Activated T-cell treated with anti-CD3 and anti-CD28 coated beads, Interleukin-2, amount 50 U/mL, for 72 hours (primary cell): ENCODE results near the gene ARHGAP27. TPM values are rescaled to one million over a fixed set of nuclear protein-coding genes. Genes with fewer than 3 reads are reported as not detected.

Experiments
- ATAC-seq, 2 donors: fragments of 150-1000 bp; cut with Tn5 transposase; replicated peaks in 1 of 2; 2 replicates each; pipeline ENCODE4 v1.10.0; 2021; ENCODE audit warnings: moderate library complexity in 2 of 2, mild to moderate bottlenecking in 1 of 2
- DNase-seq, 2 donors: peaks; one replicate each; pipeline ENCODE4 v3.0.0; 2021 to 2022; ENCODE audit warnings: mixed read lengths in 1 of 2
- H3K27ac Mint-ChIP-seq: one replicate; pipeline ENCODE4 v1.8.0; 2022; ENCODE audit warnings: mild to moderate bottlenecking, moderate library complexity, mixed read lengths
- H3K27me3 Mint-ChIP-seq: one replicate; pipeline ENCODE4 v1.8.0; 2022; ENCODE audit warnings: low read depth, mixed read lengths
- H3K36me3 Mint-ChIP-seq, 2 donors: one replicate each; pipeline ENCODE4 v1.8.0; 2022; ENCODE audit warnings: mixed read lengths in 2 of 2, mild to moderate bottlenecking in 1 of 2; ENCODE audit not compliant: insufficient read depth in 2 of 2
- H3K4me1 Mint-ChIP-seq: one replicate; pipeline ENCODE4 v1.8.0; 2022; ENCODE audit warnings: low read depth, mixed read lengths
- H3K4me3 Mint-ChIP-seq, 2 donors: one replicate each; pipeline ENCODE4 v1.8.0; 2022; ENCODE audit warnings: mild to moderate bottlenecking in 2 of 2, mixed read lengths in 2 of 2, moderate library complexity in 2 of 2
- H3K9me3 Mint-ChIP-seq, 2 donors: one replicate each; pipeline ENCODE4 v1.8.0; 2022; ENCODE audit warnings: mixed read lengths in 2 of 2
- total RNA-seq, 2 donors: library from RNA; stranded (reverse); gene quantifications; one replicate each; pipeline ENCODE4 v1.2.3, GENCODE V29; 2022

Gene ARHGAP27
- total RNA-seq, 2 donors from 2014 or later = 41.4 to 42.6 TPM

DNA sequence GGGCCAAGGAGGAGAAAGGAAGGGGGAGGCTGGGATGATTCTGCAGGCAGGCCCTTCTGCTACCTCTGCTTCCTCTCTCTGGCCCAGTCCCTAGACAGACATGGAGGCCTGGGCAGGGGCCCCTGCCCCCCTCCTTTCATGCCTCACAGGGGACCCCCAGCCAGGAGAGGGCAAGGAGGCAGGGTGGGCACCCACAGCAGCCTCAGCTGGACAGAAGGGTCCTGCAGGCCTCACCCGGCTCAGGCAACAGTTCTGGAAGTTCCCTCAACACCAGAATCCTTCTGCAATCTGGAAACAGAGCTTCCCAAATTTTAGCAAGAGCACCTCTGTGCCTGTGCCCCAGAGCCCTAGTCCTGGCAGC is 8.7 kb downstream of the ARHGAP27 start:
- Mint-ChIP-seq H3K36me3 (no peaks in the 10 kb centered on the region), H3K9me3 (no peaks in the 10 kb centered on the region), H3K4me3 (no peak overlapping the region), H3K27ac (no peak overlapping the region), H3K27me3 (no peaks in the 10 kb centered on the region), H3K4me1 (peaks cover 11% of the 10 kb centered on the region)
- DNase-seq (no peak), ATAC-seq (no peak)

DNA sequence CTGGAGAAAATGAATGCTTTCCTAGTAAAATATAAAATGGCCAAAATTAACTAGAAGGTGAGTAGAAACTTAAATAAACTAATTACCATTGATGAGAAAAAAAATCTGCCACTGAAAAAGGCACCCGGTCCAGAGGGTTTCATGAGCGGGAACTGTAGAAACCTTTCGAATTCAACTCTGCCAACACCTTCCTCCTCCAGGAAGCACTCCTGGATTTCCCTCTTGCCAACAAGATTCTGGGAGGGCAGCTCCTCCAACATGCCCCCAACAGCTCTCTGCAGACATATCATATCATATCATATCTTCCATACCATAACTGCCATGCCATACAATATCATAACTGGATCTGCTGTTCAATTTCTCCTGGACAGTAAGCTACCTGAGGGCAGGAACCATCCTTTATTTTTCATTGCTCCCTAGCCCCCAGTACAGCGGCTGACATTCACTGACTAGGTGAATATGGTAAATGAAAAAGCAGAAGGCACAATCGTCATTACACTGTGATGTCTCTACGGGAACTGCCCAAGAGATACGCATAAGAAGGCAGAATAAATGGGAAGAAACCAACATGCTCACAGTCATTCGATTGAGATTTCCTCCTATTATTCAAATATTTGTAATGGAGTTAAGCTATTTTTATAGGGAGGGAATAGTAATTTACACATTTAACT is 9.2 kb downstream of the ARHGAP27 start:
- Mint-ChIP-seq H3K27ac (no peak overlapping the region), H3K9me3 (no peaks in the 10 kb centered on the region), H3K4me3 (no peak overlapping the region), H3K36me3 (no peaks in the 10 kb centered on the region), H3K4me1 (peaks cover 6% of the 10 kb centered on the region), H3K27me3 (no peaks in the 10 kb centered on the region)
- ATAC-seq (no peak), DNase-seq (no peak)

DNA sequence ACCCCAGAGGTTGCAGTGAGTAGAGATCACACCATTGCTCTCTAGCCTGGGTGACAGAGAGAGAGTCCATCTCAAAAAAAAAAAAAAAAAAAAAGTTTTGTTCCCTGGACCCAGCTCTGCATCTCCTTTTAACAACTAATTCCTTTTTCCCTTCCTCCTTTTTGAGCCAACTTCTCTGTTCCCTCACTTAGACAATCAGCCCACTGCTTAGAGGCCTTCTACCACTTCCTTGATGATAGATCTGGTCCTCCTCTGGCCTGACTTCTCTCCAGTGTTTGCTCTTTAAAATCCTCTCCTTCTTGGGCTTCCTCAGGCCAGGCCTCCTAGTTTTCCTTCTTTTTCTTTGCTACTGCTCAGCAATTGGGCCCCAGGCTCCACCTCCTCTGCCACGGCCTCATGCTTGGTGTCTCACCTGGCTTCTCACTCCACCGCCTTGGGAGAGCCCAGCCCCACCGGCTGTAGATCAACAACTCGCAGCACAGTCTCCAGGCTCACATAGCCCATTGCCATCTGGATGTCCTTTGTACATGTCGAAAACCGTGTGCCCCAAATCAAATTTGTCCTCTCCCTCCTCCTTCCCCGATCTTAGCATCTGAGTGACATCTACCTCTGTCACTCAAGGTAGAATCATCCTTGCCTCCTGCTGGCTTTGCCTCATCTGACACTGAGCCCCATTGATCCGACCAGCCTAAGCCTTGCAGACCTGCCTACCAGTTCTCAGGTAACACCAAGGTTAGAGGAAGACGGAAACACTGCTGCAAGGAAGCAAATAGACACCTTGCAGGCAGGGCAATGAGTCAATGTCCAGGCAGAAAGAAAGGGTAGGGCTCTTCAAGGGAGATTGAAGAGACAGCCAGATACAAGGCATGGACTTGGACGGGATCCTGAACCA is 17.4 kb downstream of the ARHGAP27 start:
- Mint-ChIP-seq H3K27me3 (no peaks in the 10 kb centered on the region), H3K36me3 (no peaks in the 10 kb centered on the region), H3K4me1 (peaks cover 16% of the 10 kb centered on the region), H3K9me3 (no peaks in the 10 kb centered on the region), H3K27ac (peak overlapping the region; percentile 30), H3K4me3 (no peak overlapping the region)
- ATAC-seq (no peak), DNase-seq (no peak)

DNA sequence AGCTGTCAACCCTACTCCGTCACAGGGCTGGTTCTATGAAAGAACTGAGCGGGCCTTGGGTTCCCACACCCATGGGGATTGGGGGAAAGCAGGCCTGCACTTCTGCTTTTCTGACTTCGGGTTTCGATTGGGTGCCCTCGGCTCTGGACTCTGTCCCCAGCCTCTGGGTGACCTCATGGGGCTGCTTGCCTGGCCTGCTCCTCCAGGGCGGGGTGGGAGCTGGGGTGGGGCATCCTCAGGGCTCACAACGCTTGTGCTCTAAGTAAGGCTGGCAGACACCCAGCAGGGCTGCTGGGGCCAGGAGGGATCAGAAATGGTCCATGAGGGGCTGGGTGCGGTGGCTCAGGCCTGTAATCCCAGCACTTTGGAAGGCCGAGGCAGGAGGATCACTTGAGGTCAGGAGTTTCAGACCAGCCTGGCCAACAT is 19.2 kb downstream of the ARHGAP27 start:
- no peaks in the 10 kb centered on the region for H3K9me3 Mint-ChIP-seq
- H3K4me3 Mint-ChIP-seq = no peak overlapping the region
- no peaks in the 10 kb centered on the region for H3K27me3 Mint-ChIP-seq
- H3K4me1 Mint-ChIP-seq = peaks cover 27% of the 10 kb centered on the region
- H3K27ac Mint-ChIP-seq = no peak overlapping the region
- DNase-seq (no peak), ATAC-seq (no peak)
- H3K36me3 Mint-ChIP-seq = peaks cover 0 to 1% of the 10 kb centered on the region in 2 donors

DNA sequence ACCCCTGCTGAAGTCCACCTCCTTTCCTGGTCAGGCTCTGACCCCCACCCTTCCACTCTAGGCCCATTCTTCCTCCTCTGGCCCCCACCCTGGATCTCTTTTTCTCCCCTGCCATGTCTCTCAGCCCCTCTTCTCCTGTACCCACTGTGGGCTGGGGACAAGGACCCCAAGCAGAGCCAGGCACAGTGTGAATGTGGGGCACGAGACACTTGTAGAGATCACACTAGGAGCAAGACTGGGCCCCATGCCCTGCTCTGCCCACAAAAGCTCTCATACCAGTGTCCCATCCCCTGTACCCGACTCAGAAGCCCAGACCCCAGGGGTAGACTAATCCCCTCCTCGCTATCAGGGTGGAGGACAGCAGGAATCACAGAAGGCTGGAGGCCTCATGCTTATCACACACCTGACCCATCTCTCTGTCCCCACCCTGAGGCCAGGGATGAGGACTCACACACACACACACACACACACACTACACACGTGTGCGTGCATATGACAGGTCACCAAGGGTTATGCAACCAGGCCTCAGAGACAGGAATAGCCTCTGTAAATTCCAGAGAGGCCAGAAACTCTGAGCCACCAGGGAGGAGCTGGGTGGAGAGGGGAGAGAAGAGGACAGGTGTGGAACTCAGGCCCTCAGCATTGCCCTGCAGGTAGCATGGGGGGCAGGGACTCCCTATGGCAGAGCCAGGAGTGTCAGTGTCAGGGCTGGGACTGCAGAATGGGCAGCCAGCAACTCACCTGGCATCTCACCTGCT is 21.1 kb downstream of the ARHGAP27 start:
- Mint-ChIP-seq H3K36me3 (peaks cover 0 to 4% of the 10 kb centered on the region in 2 donors), H3K27ac (peak overlapping the region; percentile 97), H3K4me1 (peaks cover 44% of the 10 kb centered on the region), H3K4me3 (peak overlapping the region; percentile 96 to 98), H3K9me3 (no peaks in the 10 kb centered on the region), H3K27me3 (no peaks in the 10 kb centered on the region)
- DNase-seq (no peak), ATAC-seq (no peak)

DNA sequence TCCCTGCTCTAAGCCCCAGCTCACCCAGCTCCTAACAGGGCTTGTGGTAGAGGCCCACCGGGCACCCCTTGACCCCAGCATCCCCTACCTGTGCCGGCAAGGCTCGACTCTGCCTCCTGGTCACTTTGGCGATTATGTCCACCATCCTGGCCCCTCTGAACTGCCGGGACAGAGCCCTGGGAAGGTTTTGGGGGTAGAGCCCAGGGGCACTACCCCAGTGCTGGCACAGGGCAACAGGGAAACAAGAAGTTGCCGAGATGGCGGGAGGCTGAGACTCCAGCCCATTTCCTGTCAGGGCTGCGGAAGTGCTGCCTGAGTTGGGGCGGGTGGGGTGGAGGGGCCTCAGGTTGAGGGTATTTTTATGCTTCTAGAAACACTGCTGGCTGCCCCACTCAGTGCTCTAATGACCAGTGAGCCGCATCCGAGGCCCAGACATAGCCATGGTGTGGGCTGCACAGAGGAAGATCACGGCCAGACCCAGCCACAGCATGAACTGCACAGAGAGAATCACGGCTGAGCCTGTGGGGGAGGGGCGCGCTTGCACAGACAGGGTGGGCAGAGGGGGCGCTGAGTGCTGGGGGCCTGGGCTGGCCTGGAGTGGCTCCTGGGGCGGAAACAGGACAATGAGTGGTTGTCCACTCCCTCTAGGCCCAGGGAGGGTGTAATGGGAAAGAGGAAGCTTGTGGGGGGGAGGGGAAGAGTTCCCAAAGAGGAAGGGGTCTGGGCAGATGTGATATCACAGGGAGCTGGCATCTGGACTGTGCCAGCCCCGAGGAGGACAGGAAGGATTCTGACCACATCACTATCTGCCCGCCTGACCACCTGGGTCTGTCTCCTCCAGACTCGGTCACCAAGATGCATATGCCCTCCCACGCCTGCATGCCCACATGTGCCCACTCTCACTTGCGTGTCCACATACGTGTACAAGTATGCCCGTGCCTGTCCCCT is 22.3 kb downstream of the ARHGAP27 start:
- peaks cover 0 to 4% of the 10 kb centered on the region in 2 donors for H3K36me3 Mint-ChIP-seq
- peak overlapping the region; percentile 96 to 98 for H3K4me3 Mint-ChIP-seq
- DNase-seq = peak; percentile 67
- H3K4me1 Mint-ChIP-seq = peaks cover 45% of the 10 kb centered on the region
- H3K27ac Mint-ChIP-seq = peak overlapping the region; percentile 97
- ATAC-seq = peak; percentile 83 to 87
- H3K27me3 Mint-ChIP-seq = no peaks in the 10 kb centered on the region
- no peaks in the 10 kb centered on the region for H3K9me3 Mint-ChIP-seq

DNA sequence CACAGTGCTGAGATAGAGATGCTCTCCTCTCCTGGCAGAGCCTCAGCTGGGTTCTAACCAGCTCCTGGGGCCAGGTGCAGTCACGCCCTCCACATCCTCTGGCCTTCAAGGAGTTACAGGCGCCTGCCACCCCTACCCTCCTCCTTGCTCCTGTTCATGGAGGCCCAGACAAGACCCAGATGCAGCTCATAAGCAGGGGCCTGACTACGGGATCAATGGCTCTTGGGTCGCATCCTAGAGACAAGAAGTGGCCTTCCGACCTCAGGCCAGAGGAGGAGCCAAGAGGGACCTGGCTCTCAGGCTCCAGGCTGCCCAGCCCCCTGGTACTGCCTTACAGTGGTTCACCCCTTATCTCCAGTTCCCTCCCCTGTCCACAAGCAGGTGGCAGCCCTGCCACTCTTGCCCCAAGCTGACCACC is 23.0 kb downstream of the ARHGAP27 start:
- H3K27ac Mint-ChIP-seq = peak overlapping the region; percentile 97
- DNase-seq = peak; percentile 22

DNA sequence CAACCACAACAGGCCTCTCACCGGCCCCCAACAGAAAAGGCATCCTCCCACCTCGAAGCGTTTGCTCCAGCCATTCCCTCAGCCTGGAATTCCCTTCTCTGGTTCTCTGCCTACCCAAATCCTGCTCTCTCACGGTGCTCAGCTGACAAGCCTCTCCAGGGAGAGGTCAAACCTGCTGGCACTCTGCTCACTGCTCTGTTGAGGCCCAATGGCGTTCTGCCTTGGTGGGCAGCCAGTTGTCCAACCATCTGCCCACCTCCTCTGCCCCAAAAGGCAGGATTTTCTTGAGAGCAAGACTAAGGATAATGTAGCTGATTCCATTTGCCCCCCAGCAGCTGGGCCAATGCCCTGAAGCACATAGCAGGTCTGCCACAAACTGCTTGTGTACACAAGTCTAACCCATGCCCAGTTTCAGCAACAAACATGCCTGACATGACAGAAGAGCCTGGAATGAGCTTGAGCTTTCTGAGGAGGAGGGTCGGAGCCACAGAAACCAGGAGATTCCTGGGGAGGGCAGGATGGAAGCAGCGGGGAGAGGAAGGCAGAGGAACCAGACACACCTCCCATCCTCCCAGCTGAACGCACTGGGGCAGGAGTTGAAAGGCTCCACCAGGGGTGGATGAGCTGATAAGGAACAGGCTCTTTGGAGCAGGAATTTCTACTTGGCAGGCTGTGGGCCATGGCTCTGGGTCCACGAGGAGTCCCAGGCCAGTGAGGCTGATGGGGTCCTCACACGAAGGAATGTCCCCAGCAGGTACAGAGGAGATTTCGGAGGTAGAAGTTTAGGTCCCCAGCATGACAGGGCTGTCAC is 23.9 kb downstream of the ARHGAP27 start:
- Mint-ChIP-seq H3K27me3 (no peaks in the 10 kb centered on the region), H3K4me3 (peak overlapping the region; percentile 96 to 98), H3K9me3 (no peaks in the 10 kb centered on the region), H3K4me1 (peaks cover 45% of the 10 kb centered on the region), H3K36me3 (peaks cover 0 to 4% of the 10 kb centered on the region in 2 donors), H3K27ac (peak overlapping the region; percentile 87)
- ATAC-seq = no peak
- no peak for DNase-seq

More for the DNA sequence above, 23.0 kb downstream of the ARHGAP27 start:
- no peaks in the 10 kb centered on the region for H3K9me3 Mint-ChIP-seq
- H3K36me3 Mint-ChIP-seq = peaks cover 0 to 4% of the 10 kb centered on the region in 2 donors
- no peaks in the 10 kb centered on the region for H3K27me3 Mint-ChIP-seq
- H3K4me3 Mint-ChIP-seq = peak overlapping the region; percentile 96 to 98
- ATAC-seq = peak; percentile 42 to 44
- peaks cover 45% of the 10 kb centered on the region for H3K4me1 Mint-ChIP-seq

DNA sequence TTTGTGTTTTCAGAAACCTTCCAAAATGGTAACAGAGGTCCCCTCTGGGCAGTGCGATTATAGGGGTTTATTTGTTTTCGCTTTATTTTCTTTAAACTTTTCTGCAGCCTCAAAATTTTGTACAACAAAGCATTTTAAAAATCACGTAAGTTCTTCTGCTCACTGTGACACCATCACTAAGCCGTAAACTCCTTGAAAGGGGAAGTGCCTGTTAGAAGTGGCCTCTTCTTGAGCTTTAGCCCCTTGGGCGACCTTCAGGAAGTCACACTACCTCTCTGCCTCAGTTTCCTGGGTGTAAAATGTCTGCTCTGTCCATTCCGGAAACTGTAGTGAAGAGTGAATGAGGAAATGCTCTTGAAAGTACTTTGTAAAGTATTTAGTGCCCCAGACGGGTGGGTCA is 26.6 kb downstream of the ARHGAP27 start:
- ATAC-seq (no peak), DNase-seq (no peak)
- no peak overlapping the region for H3K27ac Mint-ChIP-seq
- peaks cover 1 to 9% of the 10 kb centered on the region in 2 donors for H3K36me3 Mint-ChIP-seq
- H3K4me3 Mint-ChIP-seq = no peak overlapping the region
- no peaks in the 10 kb centered on the region for H3K27me3 Mint-ChIP-seq
- H3K9me3 Mint-ChIP-seq = no peaks in the 10 kb centered on the region
- H3K4me1 Mint-ChIP-seq = peaks cover 37% of the 10 kb centered on the region

DNA sequence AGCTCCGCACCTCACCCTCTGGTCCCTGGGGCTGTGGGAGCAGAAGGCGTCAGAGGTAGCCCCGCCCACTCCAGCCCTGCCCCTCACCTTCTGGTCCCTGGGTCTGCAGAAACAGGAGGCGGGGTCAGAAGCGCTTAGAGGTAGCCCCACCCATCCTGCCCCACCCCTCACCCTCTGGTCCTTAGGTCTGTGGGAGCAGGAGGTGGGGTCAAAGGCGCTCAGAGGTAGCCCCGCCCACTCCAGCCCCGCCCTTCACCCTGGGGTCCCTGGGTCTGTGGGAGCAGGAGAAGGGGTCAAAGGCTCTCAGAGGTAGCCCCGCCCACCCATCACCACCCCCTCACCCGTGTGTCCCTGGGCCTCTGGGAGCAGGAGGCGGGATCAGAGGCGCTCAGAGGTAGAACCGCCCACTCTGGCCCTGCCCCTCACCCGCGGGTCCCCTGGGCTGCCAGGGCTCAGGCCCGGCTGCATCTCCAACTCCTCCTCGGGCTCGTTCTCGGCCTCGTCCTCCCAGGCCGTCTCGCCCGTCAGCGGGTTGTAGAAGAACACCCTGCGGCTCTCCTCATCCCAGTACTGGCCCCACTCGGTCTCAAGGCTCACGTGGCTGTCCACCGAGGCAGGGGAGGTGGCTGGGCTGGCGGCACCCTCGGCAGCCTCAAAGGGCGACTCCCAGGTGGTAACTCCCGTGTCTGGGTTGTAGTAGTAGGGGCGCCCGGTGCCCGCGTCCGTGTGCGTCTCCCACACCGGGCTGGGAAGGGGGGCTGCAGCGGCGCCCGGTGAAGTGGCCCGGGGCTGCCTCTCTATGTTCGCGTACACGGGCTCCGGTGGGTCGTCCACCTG is 27.2 kb downstream of the ARHGAP27 start:
- H3K27ac Mint-ChIP-seq = no peak overlapping the region
- no peak for DNase-seq
- peaks cover 31% of the 10 kb centered on the region for H3K4me1 Mint-ChIP-seq
- peaks cover 1 to 9% of the 10 kb centered on the region in 2 donors for H3K36me3 Mint-ChIP-seq
- H3K9me3 Mint-ChIP-seq = no peaks in the 10 kb centered on the region
- no peak for ATAC-seq
- H3K27me3 Mint-ChIP-seq = no peaks in the 10 kb centered on the region
- no peak overlapping the region for H3K4me3 Mint-ChIP-seq

DNA sequence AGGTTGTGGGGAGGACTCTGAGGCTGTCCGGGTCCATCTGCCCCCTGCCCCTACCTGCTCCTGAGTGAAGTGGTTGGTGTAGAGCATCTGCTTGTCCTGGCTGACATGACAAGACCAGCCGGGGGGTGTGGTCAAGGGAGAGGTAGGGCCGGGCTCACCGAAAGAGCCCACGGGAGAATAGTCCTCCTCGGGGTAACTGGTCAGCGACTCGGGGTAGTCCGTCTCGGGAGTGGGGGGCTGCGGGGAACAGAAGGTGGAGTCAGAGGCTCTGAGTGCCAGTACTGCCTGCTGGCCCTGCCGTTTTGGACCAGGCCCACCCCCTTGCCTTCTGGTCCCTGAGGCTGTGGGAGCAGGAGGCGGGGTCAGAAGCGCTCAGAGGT is 27.8 kb downstream of the ARHGAP27 start:
- DNase-seq (no peak), ATAC-seq (no peak)
- H3K27me3 Mint-ChIP-seq = no peaks in the 10 kb centered on the region
- H3K27ac Mint-ChIP-seq = no peak overlapping the region
- peaks cover 28% of the 10 kb centered on the region for H3K4me1 Mint-ChIP-seq
- peaks cover 1 to 9% of the 10 kb centered on the region in 2 donors for H3K36me3 Mint-ChIP-seq
- no peak overlapping the region for H3K4me3 Mint-ChIP-seq
- H3K9me3 Mint-ChIP-seq = no peaks in the 10 kb centered on the region
